Activated T-helper 2 cell treated with anti-CD3 and anti-CD28 coated beads, Interferon-gamma antibody, Interleukin-2, Interleukin-4, amounts not matched to agents 10 μg/mL and 5 μg/mL and 100 μg/mL, durations not matched to agents 14 hours and 24 hours and 36 hours (primary cell): ENCODE results near the gene LTBP4. TPM values are rescaled to one million over a fixed set of nuclear protein-coding genes. Genes with fewer than 3 reads are reported as not detected.

Experiments used
- DNase-seq: peaks from one replicate; pipeline ENCODE4 v3.0.0; 2021; ENCODE audit warnings: low spot score
- H3K27ac Mint-ChIP-seq: one replicate; pipeline ENCODE4 v1.8.0; 2021; ENCODE audit warnings: mixed read lengths
- H3K27me3 Mint-ChIP-seq: one replicate; pipeline ENCODE4 v1.8.0; 2021; ENCODE audit warnings: low read depth, mixed read lengths
- H3K36me3 Mint-ChIP-seq: one replicate; pipeline ENCODE4 v1.8.0; 2021; ENCODE audit warnings: low read depth, mixed read lengths
- H3K4me1 Mint-ChIP-seq: one replicate; pipeline ENCODE4 v1.8.0; 2021; ENCODE audit warnings: low read depth, mixed read lengths
- H3K4me3 Mint-ChIP-seq: one replicate; pipeline ENCODE4 v1.8.0; 2021; ENCODE audit warnings: low read depth, mild to moderate bottlenecking, moderate library complexity, mixed read lengths
- H3K9me3 Mint-ChIP-seq: one replicate; pipeline ENCODE4 v1.8.0; 2021; ENCODE audit warnings: mixed read lengths
- intact Hi-C: fragments of 100-400 bp; cut with micrococcal nuclease; formaldehyde crosslinking; loops from one replicate; pipeline ENCODE4 v1.15.1; 2023
- total RNA-seq: library from RNA; stranded (reverse); gene quantifications from 2 replicates; pipeline ENCODE4 v1.2.3, GENCODE V29; 2022

The LTBP4 gene
- total RNA-seq, 1 donor from 2014 or later, result 104 TPM

GRCh38 chr19:40594255-40594654, 6.9 kb upstream of the LTBP4 start:
- intact Hi-C loops, result no loop called here
- no peak overlapping the region for H3K4me3 Mint-ChIP-seq
- H3K9me3 Mint-ChIP-seq, result no peaks in the 10 kb centered on the region
- no peak for DNase-seq
- H3K27me3 Mint-ChIP-seq, result peaks cover 23% of the 10 kb centered on the region
- peaks cover 12% of the 10 kb centered on the region for H3K36me3 Mint-ChIP-seq
- H3K4me1 Mint-ChIP-seq, result peaks cover 24% of the 10 kb centered on the region
- no peak overlapping the region for H3K27ac Mint-ChIP-seq

DNA sequence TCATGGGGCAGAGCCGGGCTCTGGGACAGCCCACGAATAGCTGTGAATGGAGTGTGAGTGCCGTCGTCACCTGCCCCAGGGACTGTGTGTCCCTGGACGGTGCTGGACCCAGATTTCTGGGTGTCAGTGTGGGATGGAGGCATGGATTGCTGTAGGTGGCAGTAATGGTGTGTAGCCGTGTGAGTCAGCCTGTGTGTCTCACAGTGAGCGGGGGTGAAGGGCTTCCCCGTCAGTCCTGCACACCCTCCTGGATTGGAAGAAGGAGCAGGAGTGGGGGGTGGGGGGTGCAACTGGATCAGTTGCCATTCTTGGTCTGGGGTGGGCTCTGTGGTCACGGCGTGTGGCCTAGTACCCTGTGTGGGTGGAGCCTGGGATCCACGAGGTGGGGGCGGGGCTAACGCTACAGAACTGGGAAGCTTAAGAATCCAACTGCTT, 6.5 kb upstream of the LTBP4 start:
- Mint-ChIP-seq H3K36me3 (peaks cover 12% of the 10 kb centered on the region), H3K27ac (no peak overlapping the region), H3K4me1 (peaks cover 28% of the 10 kb centered on the region), H3K9me3 (no peaks in the 10 kb centered on the region), H3K27me3 (peaks cover 27% of the 10 kb centered on the region), H3K4me3 (no peak overlapping the region)
- DNase-seq, result no peak
- intact Hi-C loops, result loop anchor here (1.0 kb wide), 1 partner anchor 15 kb away; no protein-coding TSS in a partner anchor

- H3K4me3 Mint-ChIP-seq, result no peak overlapping the region
- H3K27ac Mint-ChIP-seq, result no peak overlapping the region
- H3K9me3 Mint-ChIP-seq, result no peaks in the 10 kb centered on the region
- DNase-seq, result no peak
- H3K36me3 Mint-ChIP-seq, result peaks cover 4% of the 10 kb centered on the region
- H3K27me3 Mint-ChIP-seq, result peaks cover 37% of the 10 kb centered on the region
- intact Hi-C loops, result no loop called here
- H3K4me1 Mint-ChIP-seq, result peaks cover 37% of the 10 kb centered on the region
These were observed 4.4 kb upstream of the LTBP4 start for GRCh38 chr19:40596608-40597328.

DNA sequence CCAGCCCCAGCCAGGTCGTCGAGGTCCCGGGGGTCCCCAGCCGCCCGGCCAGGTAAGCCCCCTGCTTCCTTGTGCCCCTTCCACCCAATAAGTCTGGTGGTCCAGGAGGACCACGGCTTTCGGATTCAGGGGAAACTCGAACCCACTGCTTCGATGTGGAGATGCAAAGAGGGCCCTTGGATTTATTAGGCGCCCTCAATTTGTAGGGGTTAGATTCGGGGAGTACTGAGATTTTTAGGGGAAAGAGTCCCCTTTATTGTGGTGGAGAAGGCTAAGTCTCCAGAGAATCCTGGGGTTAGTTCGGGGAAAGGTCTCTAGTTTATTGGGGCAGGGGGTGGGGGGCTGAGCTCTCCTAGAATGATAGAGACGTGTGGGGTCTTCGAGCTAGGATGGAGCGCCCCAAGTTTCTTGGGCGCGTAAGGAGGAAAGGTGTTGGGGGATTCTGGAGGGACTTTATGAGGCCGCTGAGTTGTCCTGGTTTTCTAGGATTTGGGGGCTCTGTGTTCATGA, 3.8 kb upstream of the LTBP4 start:
- no peaks in the 10 kb centered on the region for H3K36me3 Mint-ChIP-seq
- H3K4me1 Mint-ChIP-seq, result peaks cover 40% of the 10 kb centered on the region
- DNase-seq, result no peak
- H3K4me3 Mint-ChIP-seq, result peak overlapping the region; percentile 60
- intact Hi-C loops, result no loop called here
- no peaks in the 10 kb centered on the region for H3K9me3 Mint-ChIP-seq
- H3K27ac Mint-ChIP-seq, result no peak overlapping the region
- peaks cover 41% of the 10 kb centered on the region for H3K27me3 Mint-ChIP-seq

DNA sequence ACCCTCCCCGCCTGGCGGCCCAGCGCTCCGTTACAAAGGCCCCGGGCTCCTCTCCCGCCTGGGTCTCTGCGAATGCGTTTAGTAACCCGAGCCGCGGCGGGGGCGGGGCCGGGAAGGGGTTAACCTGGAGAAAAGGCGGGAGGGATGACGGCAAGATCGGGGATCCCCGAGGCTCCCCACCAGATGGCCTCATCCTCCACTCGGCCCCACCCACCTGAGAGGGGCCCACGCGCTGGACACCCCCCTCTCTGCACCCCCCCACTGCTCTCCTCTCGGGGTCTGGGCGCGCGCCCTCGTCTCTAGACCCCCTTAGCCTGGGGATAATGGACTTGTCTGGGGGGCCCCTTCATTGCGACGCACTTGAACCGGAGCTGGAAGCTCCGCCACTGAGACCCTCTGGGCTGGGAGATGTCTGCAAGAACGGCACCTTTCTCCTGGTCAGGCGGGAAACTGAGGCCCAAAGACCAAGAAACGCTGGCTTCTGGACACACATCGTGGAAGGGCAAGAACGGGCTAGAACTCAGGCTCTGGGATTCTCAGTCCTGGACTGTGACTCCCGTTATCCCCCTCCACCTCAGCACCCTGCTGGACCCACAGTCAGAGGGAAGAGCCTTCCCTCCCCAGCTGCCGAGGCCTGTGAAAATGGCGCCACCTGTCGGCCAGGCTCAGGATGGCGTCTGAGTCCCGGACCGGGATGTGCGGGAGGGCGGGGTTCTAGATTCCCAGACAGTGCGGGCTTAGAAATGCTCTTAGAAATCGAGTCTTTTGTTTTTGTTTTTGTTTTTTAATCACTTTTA, 2.9 kb upstream of the LTBP4 start:
- no peaks in the 10 kb centered on the region for H3K9me3 Mint-ChIP-seq
- intact Hi-C loops, result loop anchor here (1.0 kb wide), 3 partner anchors 49 to 294 kb away; no protein-coding TSS in a partner anchor
- H3K36me3 Mint-ChIP-seq, result no peaks in the 10 kb centered on the region
- DNase-seq, result peak; percentile 74
- peaks cover 47% of the 10 kb centered on the region for H3K4me1 Mint-ChIP-seq
- no peak overlapping the region for H3K27ac Mint-ChIP-seq
- H3K4me3 Mint-ChIP-seq, result peak overlapping the region; percentile 39
- peaks cover 41% of the 10 kb centered on the region for H3K27me3 Mint-ChIP-seq

DNA sequence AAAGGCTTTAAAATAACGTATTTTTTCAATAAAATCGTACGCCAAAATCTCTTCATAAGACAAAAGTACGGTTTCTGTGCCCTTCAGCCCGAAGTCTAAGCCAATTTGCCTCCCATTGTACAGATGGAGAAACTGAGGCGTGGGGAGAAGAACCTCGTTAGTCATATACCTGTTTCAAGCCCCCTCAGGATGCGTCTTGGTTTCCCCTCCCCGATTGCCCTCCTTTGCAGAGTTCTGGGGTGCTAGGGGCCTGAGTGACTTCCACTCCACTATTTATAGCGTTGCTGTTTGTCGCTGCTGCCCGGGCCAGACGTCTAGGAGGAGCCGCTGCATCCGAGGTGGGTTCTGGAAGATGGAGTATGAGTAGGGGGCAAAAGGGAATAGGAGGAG, 2.3 kb upstream of the LTBP4 start:
- H3K27ac Mint-ChIP-seq, result no peak overlapping the region
- H3K4me3 Mint-ChIP-seq, result no peak overlapping the region
- peaks cover 41% of the 10 kb centered on the region for H3K27me3 Mint-ChIP-seq
- intact Hi-C loops, result loop anchor here (1.0 kb wide), 3 partner anchors 50 to 295 kb away; no protein-coding TSS in a partner anchor
- DNase-seq, result no peak
- H3K4me1 Mint-ChIP-seq, result peaks cover 52% of the 10 kb centered on the region
- no peaks in the 10 kb centered on the region for H3K9me3 Mint-ChIP-seq
- H3K36me3 Mint-ChIP-seq, result no peaks in the 10 kb centered on the region

DNA sequence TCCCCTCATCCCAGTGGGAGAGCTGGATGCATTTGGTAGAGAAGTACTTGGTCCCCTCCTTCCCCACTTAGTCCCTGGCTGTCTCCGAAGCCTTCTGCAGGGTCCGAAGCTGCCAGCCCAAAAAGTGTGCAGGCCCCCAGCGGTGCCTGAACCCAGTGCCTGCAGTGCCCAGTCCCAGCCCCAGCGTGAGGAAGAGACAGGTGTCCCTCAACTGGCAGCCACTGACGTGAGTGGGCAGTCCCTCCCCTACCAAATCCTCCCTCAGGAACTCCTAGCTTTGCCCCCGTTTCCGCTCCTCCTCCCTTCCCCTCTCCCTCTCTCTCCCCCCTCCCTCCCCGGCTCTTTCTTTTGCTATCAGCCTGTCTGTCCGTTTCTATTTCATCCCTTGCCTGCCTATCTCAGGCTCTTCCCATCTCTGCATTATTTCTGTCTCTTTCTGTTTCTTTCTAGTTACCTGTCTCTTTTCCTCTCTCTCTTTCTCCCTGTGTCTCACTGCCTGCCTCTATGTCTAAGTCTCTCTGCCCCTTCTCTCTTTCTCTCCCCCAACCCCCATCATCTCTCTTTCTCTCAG, 1.8 kb upstream of the LTBP4 start:
- Mint-ChIP-seq H3K27ac (no peak overlapping the region), H3K9me3 (no peaks in the 10 kb centered on the region), H3K36me3 (no peaks in the 10 kb centered on the region), H3K4me1 (peaks cover 51% of the 10 kb centered on the region), H3K4me3 (peak overlapping the region; percentile 26), H3K27me3 (peaks cover 41% of the 10 kb centered on the region)
- intact Hi-C loops, result no loop called here
- no peak for DNase-seq

DNA sequence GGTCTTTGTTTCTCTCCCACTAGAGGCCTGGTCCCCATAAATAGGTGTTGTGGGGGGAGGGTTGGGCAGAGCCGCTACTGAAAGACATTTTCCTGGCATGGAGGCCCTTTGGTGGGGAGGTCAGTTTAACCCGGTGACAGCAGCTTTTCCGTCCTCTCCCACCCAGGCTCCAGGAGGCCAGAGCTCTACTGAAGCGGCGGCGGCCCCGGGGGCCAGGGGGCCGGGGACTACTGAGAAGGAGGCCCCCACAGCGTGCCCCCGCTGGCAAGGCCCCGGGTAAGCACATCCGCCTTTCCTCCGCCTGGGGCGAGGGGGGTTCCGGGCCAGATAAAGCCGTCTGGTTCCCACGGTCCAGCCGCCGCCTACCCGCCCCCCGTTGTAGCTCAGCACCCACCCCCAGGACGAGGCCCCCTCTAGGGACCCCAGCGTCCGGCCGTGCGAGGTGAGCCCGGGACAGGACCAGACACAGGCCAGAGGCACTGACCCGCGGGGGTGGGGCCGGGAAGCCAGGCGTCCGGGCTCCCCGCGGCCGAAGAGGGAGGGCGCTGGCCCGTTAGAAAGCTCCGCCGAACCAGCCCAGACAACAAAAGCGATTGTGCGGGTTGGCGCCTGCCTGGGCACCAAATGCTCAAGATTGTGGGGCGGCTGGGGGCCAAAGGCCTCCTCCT, 1.1 kb upstream of the LTBP4 start:
- Mint-ChIP-seq H3K27ac (no peak overlapping the region), H3K4me1 (peaks cover 48% of the 10 kb centered on the region), H3K27me3 (peaks cover 41% of the 10 kb centered on the region), H3K4me3 (peak overlapping the region; percentile 43), H3K9me3 (no peaks in the 10 kb centered on the region), H3K36me3 (no peaks in the 10 kb centered on the region)
- no peak for DNase-seq
- intact Hi-C loops, result loop anchor here (10.0 kb wide), 3 partner anchors 315 to 1825 kb away; partner anchors contain the start of genes AKT2 and LIPE

DNA sequence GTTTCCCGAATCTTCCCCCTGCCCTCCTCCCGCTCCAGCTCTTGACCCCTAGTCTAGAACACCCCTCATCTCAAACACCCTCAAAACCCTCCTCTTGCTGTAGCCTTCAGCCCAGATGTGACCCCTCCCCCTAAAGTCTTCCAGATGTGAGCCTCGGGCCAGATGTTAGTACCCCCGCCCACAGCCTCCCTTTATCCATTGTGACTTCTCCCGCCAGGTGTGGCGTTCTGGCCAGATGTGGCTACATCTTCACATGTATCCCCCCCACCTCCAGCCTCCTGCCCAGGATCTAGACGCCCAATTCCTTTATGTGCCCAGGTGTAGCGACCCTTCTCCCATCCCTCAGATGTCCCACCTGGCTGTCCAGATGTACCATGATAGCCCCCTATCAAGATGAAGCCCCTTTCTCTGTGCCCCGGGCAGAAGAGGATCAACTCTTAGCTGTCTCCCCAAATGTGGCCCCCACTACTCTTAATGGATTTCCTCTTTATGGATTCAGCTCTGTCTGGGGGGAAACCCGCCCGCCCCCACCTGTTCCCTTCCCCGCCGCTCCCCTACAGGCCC, 517 bp upstream of the LTBP4 start:
- peaks cover 40% of the 10 kb centered on the region for H3K27me3 Mint-ChIP-seq

DNA sequence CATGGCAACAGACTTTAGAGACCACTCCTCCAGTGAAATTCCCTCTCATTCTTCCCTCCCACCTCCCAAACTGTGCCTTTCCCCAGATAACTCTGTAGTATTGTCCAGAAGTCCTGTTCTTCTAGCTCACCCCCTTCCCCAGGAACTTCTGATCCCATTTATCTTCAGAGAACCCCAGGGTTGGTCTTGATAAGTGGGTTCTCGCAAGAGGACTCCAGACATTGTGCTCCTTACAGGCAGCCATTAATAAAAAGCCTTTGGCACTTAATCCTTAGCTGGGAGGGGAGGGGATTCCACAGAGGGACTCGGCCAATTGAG, 1.9 kb downstream of the LTBP4 start:
- no peaks in the 10 kb centered on the region for H3K36me3 Mint-ChIP-seq
- no peak overlapping the region for H3K4me3 Mint-ChIP-seq
- no peaks in the 10 kb centered on the region for H3K9me3 Mint-ChIP-seq
- no peak for DNase-seq
- no peak overlapping the region for H3K27ac Mint-ChIP-seq
- intact Hi-C loops, result loop anchor here (2.0 to 10.0 kb wide), 4 partner anchors 32 to 1822 kb away; partner anchors contain the start of genes AKT2 and LIPE
- H3K4me1 Mint-ChIP-seq, result peaks cover 52% of the 10 kb centered on the region
- peaks cover 29% of the 10 kb centered on the region for H3K27me3 Mint-ChIP-seq

More for the DNA sequence above, 517 bp upstream of the LTBP4 start:
- Mint-ChIP-seq H3K4me3 (peak overlapping the region; percentile 43), H3K36me3 (no peaks in the 10 kb centered on the region), H3K4me1 (peaks cover 51% of the 10 kb centered on the region), H3K9me3 (no peaks in the 10 kb centered on the region), H3K27ac (no peak overlapping the region)
- no peak for DNase-seq
- intact Hi-C loops, result loop anchor here (10.0 kb wide), 3 partner anchors 316 to 1824 kb away; partner anchors contain the start of genes AKT2 and LIPE

- H3K27ac Mint-ChIP-seq, result peak overlapping the region; percentile 78
- H3K9me3 Mint-ChIP-seq, result no peaks in the 10 kb centered on the region
- peaks cover 49% of the 10 kb centered on the region for H3K4me1 Mint-ChIP-seq
- peak overlapping the region; percentile 85 for H3K4me3 Mint-ChIP-seq
- H3K36me3 Mint-ChIP-seq, result no peaks in the 10 kb centered on the region
- H3K27me3 Mint-ChIP-seq, result peaks cover 25% of the 10 kb centered on the region
- peak; percentile 98 for DNase-seq
- intact Hi-C loops, result loop anchor here (1.0 to 10.0 kb wide), 6 partner anchors 12 to 1821 kb away; partner anchors contain the start of genes AKT2 and LIPE
These were observed 2.4 kb downstream of the LTBP4 start for GRCh38 chr19:40603389-40604170.
